Stimulated activated memory B cell treated with anti-CD40 and anti-IgM and Interleukin-4, amounts not matched to agents 10 μg/mL and 1 μg/mL and 100 μg/mL, for 72 hours (primary cell): Measurements from ENCODE around the gene MEPCE.
A peak's percentile ranks its signal among the peaks of the same experiment; 100 is the strongest.

ENCODE experiments used
- ATAC-seq: fragments of 150-1000 bp; cut with Tn5 transposase; 2 replicates; pipeline ENCODE4 v1.10.0; 2021
- H3K27ac Mint-ChIP-seq: one replicate; pipeline ENCODE4 v1.8.0; 2022; ENCODE audit warnings: mild to moderate bottlenecking, mixed read lengths
- H3K27me3 Mint-ChIP-seq: one replicate; pipeline ENCODE4 v1.8.0; 2022; ENCODE audit warnings: mixed read lengths
- H3K36me3 Mint-ChIP-seq: one replicate; pipeline ENCODE4 v1.8.0; 2022; ENCODE audit warnings: mixed read lengths
- H3K4me1 Mint-ChIP-seq: one replicate; pipeline ENCODE4 v1.8.0; 2022; ENCODE audit warnings: mixed read lengths
- H3K4me3 Mint-ChIP-seq: one replicate; pipeline ENCODE4 v1.8.0; 2022; ENCODE audit warnings: mild to moderate bottlenecking, moderate library complexity, mixed read lengths
- H3K9me3 Mint-ChIP-seq: one replicate; pipeline ENCODE4 v1.8.0; 2022; ENCODE audit warnings: mixed read lengths

Gene MEPCE

GRCh38 chr7:100456562-100456961 is 26.9 kb downstream of the MEPCE start:
- Mint-ChIP-seq H3K4me1 (peaks cover 7% of the 10 kb centered on the region), H3K36me3 (peaks cover 13% of the 10 kb centered on the region), H3K9me3 (no peaks in the 10 kb centered on the region), H3K27me3 (no peaks in the 10 kb centered on the region), H3K4me3 (no peak overlapping the region), H3K27ac (no peak overlapping the region)
- no peak for ATAC-seq

- no peaks in the 10 kb centered on the region for H3K27me3 Mint-ChIP-seq
- H3K9me3 Mint-ChIP-seq = no peaks in the 10 kb centered on the region
- H3K4me1 Mint-ChIP-seq = peaks cover 7% of the 10 kb centered on the region
- H3K4me3 Mint-ChIP-seq = no peak overlapping the region
- peaks cover 13% of the 10 kb centered on the region for H3K36me3 Mint-ChIP-seq
- H3K27ac Mint-ChIP-seq = no peak overlapping the region
- ATAC-seq = no peak
These were observed 27.4 kb downstream of the MEPCE start for GRCh38 chr7:100457033-100457432.

GRCh38 chr7:100464210-100464660 is 34.6 kb downstream of the MEPCE start, which contains the start of gene SPACDR:
SPACDR (minus strand) TSS chr7:100464260; CDS start chr7:100464025, 235 bp downstream.
- no peak for ATAC-seq
- H3K36me3 Mint-ChIP-seq = peaks cover 40% of the 10 kb centered on the region
- H3K27me3 Mint-ChIP-seq = no peaks in the 10 kb centered on the region
- H3K4me1 Mint-ChIP-seq = peaks cover 17% of the 10 kb centered on the region
- H3K9me3 Mint-ChIP-seq = no peaks in the 10 kb centered on the region
- no peak within 1 kb of the TSS for H3K4me3 Mint-ChIP-seq
- no peak within 1 kb of the TSS for H3K27ac Mint-ChIP-seq

- Mint-ChIP-seq H3K36me3 (peaks cover 35% of the 10 kb centered on the region), H3K27me3 (no peaks in the 10 kb centered on the region), H3K4me3 (no peak overlapping the region), H3K27ac (no peak overlapping the region), H3K4me1 (peaks cover 18% of the 10 kb centered on the region), H3K9me3 (no peaks in the 10 kb centered on the region)
- no peak for ATAC-seq
These were observed 35.2 kb downstream of the MEPCE start for GRCh38 chr7:100464791-100465190.

- ATAC-seq = no peak
- no peak overlapping the region for H3K27ac Mint-ChIP-seq
- H3K27me3 Mint-ChIP-seq = no peaks in the 10 kb centered on the region
- no peaks in the 10 kb centered on the region for H3K9me3 Mint-ChIP-seq
- no peak overlapping the region for H3K4me3 Mint-ChIP-seq
- peaks cover 35% of the 10 kb centered on the region for H3K36me3 Mint-ChIP-seq
- H3K4me1 Mint-ChIP-seq = peaks cover 18% of the 10 kb centered on the region
These were observed 35.7 kb downstream of the MEPCE start for GRCh38 chr7:100465299-100465698.

- Mint-ChIP-seq H3K27me3 (no peaks in the 10 kb centered on the region), H3K4me1 (peaks cover 18% of the 10 kb centered on the region), H3K9me3 (no peaks in the 10 kb centered on the region), H3K4me3 (no peak overlapping the region), H3K36me3 (peaks cover 38% of the 10 kb centered on the region), H3K27ac (no peak overlapping the region)
- ATAC-seq = no peak
These were observed 36.2 kb downstream of the MEPCE start for GRCh38 chr7:100465702-100466311.

GRCh38 chr7:100466653-100467605 is 37.3 kb downstream of the MEPCE start:
- H3K4me3 Mint-ChIP-seq = no peak overlapping the region
- no peaks in the 10 kb centered on the region for H3K9me3 Mint-ChIP-seq
- no peaks in the 10 kb centered on the region for H3K27me3 Mint-ChIP-seq
- H3K27ac Mint-ChIP-seq = peak overlapping the region; percentile 31
- peaks cover 22% of the 10 kb centered on the region for H3K4me1 Mint-ChIP-seq
- peaks cover 42% of the 10 kb centered on the region for H3K36me3 Mint-ChIP-seq
- ATAC-seq = peak; percentile 39

GRCh38 chr7:100467638-100468373 is 38.2 kb downstream of the MEPCE start:
- H3K4me1 Mint-ChIP-seq = peaks cover 26% of the 10 kb centered on the region
- no peak overlapping the region for H3K27ac Mint-ChIP-seq
- no peaks in the 10 kb centered on the region for H3K9me3 Mint-ChIP-seq
- H3K27me3 Mint-ChIP-seq = no peaks in the 10 kb centered on the region
- H3K36me3 Mint-ChIP-seq = peaks cover 44% of the 10 kb centered on the region
- ATAC-seq = no peak
- H3K4me3 Mint-ChIP-seq = no peak overlapping the region

GRCh38 chr7:100469227-100470044 is 39.8 kb downstream of the MEPCE start:
- Mint-ChIP-seq H3K27ac (no peak overlapping the region), H3K4me1 (peaks cover 43% of the 10 kb centered on the region), H3K9me3 (no peaks in the 10 kb centered on the region), H3K4me3 (no peak overlapping the region), H3K27me3 (no peaks in the 10 kb centered on the region), H3K36me3 (peaks cover 48% of the 10 kb centered on the region)
- peak; percentile 78 for ATAC-seq

GRCh38 chr7:100471021-100471420 is 41.4 kb downstream of the MEPCE start:
- Mint-ChIP-seq H3K27me3 (no peaks in the 10 kb centered on the region), H3K4me1 (peaks cover 54% of the 10 kb centered on the region), H3K4me3 (no peak overlapping the region), H3K36me3 (peaks cover 53% of the 10 kb centered on the region), H3K9me3 (no peaks in the 10 kb centered on the region), H3K27ac (no peak overlapping the region)
- no peak for ATAC-seq

GRCh38 chr7:100472121-100472851 is 42.7 kb downstream of the MEPCE start:
- Mint-ChIP-seq H3K27ac (peak overlapping the region; percentile 83), H3K27me3 (no peaks in the 10 kb centered on the region), H3K4me3 (peak overlapping the region; percentile 59), H3K36me3 (peaks cover 51% of the 10 kb centered on the region), H3K4me1 (peaks cover 56% of the 10 kb centered on the region), H3K9me3 (no peaks in the 10 kb centered on the region)
- ATAC-seq = no peak

GRCh38 chr7:100472854-100473499 is 43.3 kb downstream of the MEPCE start:
- peak; percentile 10 for ATAC-seq
- no peaks in the 10 kb centered on the region for H3K27me3 Mint-ChIP-seq
- peak overlapping the region; percentile 83 for H3K27ac Mint-ChIP-seq
- peaks cover 51% of the 10 kb centered on the region for H3K36me3 Mint-ChIP-seq
- no peaks in the 10 kb centered on the region for H3K9me3 Mint-ChIP-seq
- H3K4me1 Mint-ChIP-seq = peaks cover 56% of the 10 kb centered on the region
- peak overlapping the region; percentile 59 for H3K4me3 Mint-ChIP-seq

- no peaks in the 10 kb centered on the region for H3K9me3 Mint-ChIP-seq
- H3K27ac Mint-ChIP-seq = peak overlapping the region; percentile 87
- peak overlapping the region; percentile 84 for H3K4me3 Mint-ChIP-seq
- no peaks in the 10 kb centered on the region for H3K27me3 Mint-ChIP-seq
- peaks cover 50% of the 10 kb centered on the region for H3K36me3 Mint-ChIP-seq
- ATAC-seq = no peak
- H3K4me1 Mint-ChIP-seq = peaks cover 56% of the 10 kb centered on the region
These were observed 45.9 kb downstream of the MEPCE start for GRCh38 chr7:100475549-100475948.
